GDM1 (cell line): ENCODE results near the gene MEX3B.
"Not testable (repeated sequence)": the region's sequence is repeated elsewhere in the genome, so short reads cannot be mapped to it uniquely, and the experiment has no call there.

Experiments used
- DNase-seq: peaks from one replicate; lab custom pipeline; 2025; lab: John Stamatoyannopoulos, UW

Gene MEX3B

DNA sequence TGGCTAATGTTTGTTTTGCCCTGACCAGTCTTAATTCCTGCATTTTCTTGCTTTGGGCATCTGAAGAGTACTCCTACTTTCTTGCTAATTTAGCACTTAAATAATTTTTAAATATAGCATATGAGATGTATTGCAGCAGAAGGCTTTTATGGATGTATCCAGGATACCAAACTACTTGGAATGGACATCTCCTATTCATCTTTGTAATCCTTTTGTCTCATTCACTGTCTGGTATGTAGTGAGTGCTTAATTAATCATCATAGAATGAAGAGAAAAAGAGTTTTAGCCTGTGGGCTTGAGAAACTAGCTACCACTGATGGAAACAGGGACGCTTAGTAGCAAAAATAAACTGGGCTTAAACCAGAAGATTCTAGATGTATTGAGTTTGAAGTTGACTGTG lies 40.6 kb downstream of the MEX3B start:
- no peak for DNase-seq

DNA sequence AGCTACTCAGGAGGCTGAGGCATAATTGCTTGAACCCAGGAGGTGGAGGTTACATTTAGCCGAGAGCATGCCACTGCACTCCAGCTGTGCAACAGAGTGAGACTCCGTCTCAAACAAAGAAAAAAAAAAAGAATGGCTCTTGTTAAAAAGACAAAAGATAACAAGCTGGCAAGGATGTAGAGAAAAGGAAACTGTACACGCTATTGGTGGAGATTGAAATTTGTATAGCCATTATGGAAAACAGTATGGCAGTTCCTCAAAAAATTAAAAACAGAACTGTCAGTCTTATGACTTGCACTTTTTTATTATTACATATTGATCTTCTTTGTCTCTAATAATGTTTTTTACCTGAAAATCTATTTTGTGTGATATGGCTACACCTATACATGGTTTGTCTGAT lies 41.9 kb downstream of the MEX3B start:
- no peak for DNase-seq

DNA sequence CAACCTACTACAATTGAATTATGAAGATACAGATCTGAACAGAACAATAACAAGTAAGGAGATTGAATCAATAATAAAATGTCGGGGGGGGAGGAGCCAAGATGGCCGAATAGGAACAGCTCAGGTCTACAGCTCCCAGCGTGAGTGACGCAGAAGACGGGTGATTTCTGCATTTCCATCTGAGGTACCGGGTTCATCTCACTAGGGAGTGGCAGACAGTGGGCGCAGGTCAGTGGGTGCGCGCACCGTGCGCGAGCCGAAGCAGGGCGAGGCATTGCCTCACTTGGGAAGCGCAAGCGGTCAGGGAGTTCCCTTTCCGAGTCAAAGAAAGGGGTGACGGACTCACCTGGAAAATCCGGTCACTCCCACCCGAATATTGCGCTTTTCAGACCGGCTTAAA lies 50.7 kb downstream of the MEX3B start:
- DNase-seq = not testable (repeated sequence)

DNA sequence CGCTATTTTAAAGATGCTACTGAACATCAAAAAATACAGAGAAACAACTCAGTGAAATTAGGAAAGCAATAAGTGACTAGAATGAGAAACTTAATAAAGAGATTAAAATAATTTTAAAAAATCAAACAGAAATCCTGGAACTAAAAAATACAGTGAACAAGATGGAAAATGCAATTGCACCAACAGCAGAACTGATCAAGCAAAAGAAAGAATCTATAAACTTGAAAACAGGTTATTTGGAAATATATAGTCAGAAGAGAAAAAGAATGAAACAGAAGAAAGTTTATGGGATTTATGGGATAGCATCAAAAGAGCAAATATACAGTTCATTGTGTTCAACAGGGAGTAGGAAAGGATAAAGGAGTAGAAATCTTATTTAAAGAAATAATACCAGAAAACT lies 53.3 kb downstream of the MEX3B start:
- no peak for DNase-seq
